CD14-positive monocyte (primary cell): Measurements from ENCODE around the gene GRXCR2. TPM values are rescaled to one million over a fixed set of nuclear protein-coding genes. Genes with fewer than 3 reads are reported as not detected.
A peak's percentile ranks its signal among the peaks of the same experiment; 100 is the strongest.

Experiments
- DNase-seq, 3 donors: peaks; one replicate each; pipeline ENCODE4 v3.0.0-alpha.2; 2011 to 2022
- H2AFZ ChIP-seq: 2 replicates; pipeline ENCODE4 v1.6.0; 2012; ENCODE audit warnings: mild to moderate bottlenecking, low read depth, low read length, inconsistent platforms; ENCODE audit not compliant: insufficient read depth, poor library complexity, severe bottlenecking
- H3K27ac ChIP-seq, 2 donors: 1 replicate in 1 of 2; 2 replicates in 1 of 2; pipeline ENCODE4 v1.5.1; 2012 to 2013; ENCODE audit warnings: low read length in 2 of 2, control low read depth in 1 of 2, inconsistent platforms in 1 of 2, low read depth in 1 of 2, mild to moderate bottlenecking in 1 of 2
- H3K27me3 ChIP-seq, 2 donors: one replicate each; pipeline versions ENCODE4 v1.6.0 to v1.6.1; 2011 to 2013; ENCODE audit warnings: low read length in 2 of 2; ENCODE audit not compliant: control insufficient read depth in 2 of 2, insufficient read depth in 2 of 2
- H3K36me3 ChIP-seq, 2 donors: replicated peaks in 1 of 2; 1 replicate in 1 of 2; 2 replicates in 1 of 2; pipeline versions ENCODE4 v1.5.1 to v1.6.1; 2012 to 2013; ENCODE audit warnings: low read length in 2 of 2, control low read depth in 1 of 2, inconsistent platforms in 1 of 2, mild to moderate bottlenecking in 1 of 2; ENCODE audit not compliant: insufficient read depth in 2 of 2, control insufficient read depth in 1 of 2
- H3K4me1 ChIP-seq, 2 donors: 1 replicate in 1 of 2; 2 replicates in 1 of 2; pipeline versions ENCODE4 v1.5.1 to v1.6.1; 2012 to 2013; ENCODE audit warnings: low read length in 2 of 2, control low read depth in 1 of 2, inconsistent platforms in 1 of 2, mild to moderate bottlenecking in 1 of 2, moderate library complexity in 1 of 2; ENCODE audit not compliant: insufficient read depth in 2 of 2, control insufficient read depth in 1 of 2
- H3K4me2 ChIP-seq: replicated peaks from 2 replicates; pipeline ENCODE3; 2012; ENCODE audit warnings: low read length, moderate library complexity, mild to moderate bottlenecking; ENCODE audit not compliant: poor library complexity, severe bottlenecking; ENCODE audit errors: extremely low read depth
- H3K4me3 ChIP-seq, 3 experiments: fragments of 200-600 bp in 1 of 3; sonication (generic) in 1 of 3; replicated peaks in 1 of 3; 1 replicate in 2 of 3; 2 replicates in 1 of 3; pipeline ENCODE4 v1.5.1; 2011 to 2013; ENCODE audit warnings: low read length in 3 of 3, mild to moderate bottlenecking in 3 of 3, control low read depth in 2 of 3, low read depth in 2 of 3, inconsistent platforms in 1 of 3, moderate library complexity in 1 of 3
- H3K79me2 ChIP-seq: 2 replicates; pipeline ENCODE4 v1.6.0; 2012; ENCODE audit warnings: mild to moderate bottlenecking, control low read depth, inconsistent platforms, low read length, moderate library complexity; ENCODE audit not compliant: insufficient read depth
- H3K9ac ChIP-seq: 2 replicates; pipeline ENCODE4 v1.6.0; 2017; ENCODE audit warnings: low read length, mild to moderate bottlenecking; ENCODE audit not compliant: insufficient read depth, poor library complexity, severe bottlenecking
- H3K9me3 ChIP-seq, 2 donors: replicated peaks in 1 of 2; 1 replicate in 1 of 2; 2 replicates in 1 of 2; pipeline versions ENCODE4 v1.5.1 to v1.6.1; 2012 to 2013; ENCODE audit warnings: low read length in 2 of 2, control low read depth in 1 of 2; ENCODE audit not compliant: control insufficient read depth in 1 of 2, insufficient read depth in 1 of 2
- H4K20me1 ChIP-seq: 2 replicates; pipeline ENCODE4 v1.6.0; 2012; ENCODE audit warnings: mild to moderate bottlenecking, low read length, control low read depth, moderate library complexity; ENCODE audit not compliant: insufficient read depth
- H3K27ac Mint-ChIP-seq, 7 donors: one replicate each; pipeline ENCODE4 v1.8.0; 2020; ENCODE audit warnings: mild to moderate bottlenecking in 7 of 7, mixed read lengths in 7 of 7, moderate library complexity in 6 of 7, inconsistent platforms in 2 of 7
- H3K27me3 Mint-ChIP-seq, 3 donors: one replicate each; pipeline ENCODE4 v1.8.0; 2021 to 2022; ENCODE audit warnings: low read depth in 3 of 3, mild to moderate bottlenecking in 3 of 3, mixed read lengths in 3 of 3, moderate library complexity in 3 of 3, inconsistent platforms in 1 of 3
- H3K36me3 Mint-ChIP-seq, 2 donors: one replicate each; pipeline ENCODE4 v1.8.0; 2020; ENCODE audit warnings: mixed read lengths in 2 of 2, inconsistent platforms in 1 of 2, mild to moderate bottlenecking in 1 of 2
- H3K4me1 Mint-ChIP-seq: one replicate; pipeline ENCODE4 v1.8.0; 2020; ENCODE audit warnings: mild to moderate bottlenecking, mixed read lengths
- H3K4me3 Mint-ChIP-seq, 2 donors: one replicate each; pipeline ENCODE4 v1.8.0; 2020; ENCODE audit warnings: mild to moderate bottlenecking in 2 of 2, mixed read lengths in 2 of 2, moderate library complexity in 1 of 2
- H3K9me3 Mint-ChIP-seq, 7 donors: one replicate each; pipeline ENCODE4 v1.8.0; 2020 to 2022; ENCODE audit warnings: mixed read lengths in 7 of 7, mild to moderate bottlenecking in 6 of 7, moderate library complexity in 6 of 7, inconsistent platforms in 2 of 7
- CTCF ChIP-seq: fragments of 200-600 bp; IDR thresholded peaks from one replicate; pipeline ENCODE4 v1.8.0; 2022; ENCODE audit warnings: antibody characterized with exemption, mild to moderate bottlenecking
- WGBS: methylation state at CpG from one replicate; pipeline ENCODE4 v1.1.5; 2013; ENCODE audit warnings: missing lambda C conversion rate; ENCODE audit not compliant: insufficient coverage; 5-methylcytosine and 5-hydroxymethylcytosine counted together
- intact Hi-C, 2 donors: fragments of 100-400 bp; cut with micrococcal nuclease; formaldehyde crosslinking; loops; one replicate each; pipeline versions ENCODE4 v1.15.0 to v1.15.1; 2023
- polyA plus RNA-seq, 3 donors: library from polyadenylated mRNA; depleted of rRNA in 1 of 3; unstranded in 2 of 3; stranded (reverse) in 1 of 3; fragments of 300-500 nt in 2 of 3; fragments of >200 nt in 1 of 3; fragmentation: Illumina TruSeq in 2 of 3; gene quantifications; 1 replicate in 2 of 3; 2 replicates in 1 of 3; pipeline ENCODE4 v1.2.3, GENCODE V29; 2012 to 2021

Gene GRXCR2
- polyA plus RNA-seq, 3 donors = not detected

GRCh38 chr5:145913701-145914100, 40.9 kb upstream of the GRXCR2 start:
- Histone ChIP-seq H3K27ac (no peak overlapping the region), H3K4me1 (no peaks in the 10 kb centered on the region), H3K36me3 (no peaks in the 10 kb centered on the region), H3K27me3 (no peaks in the 10 kb centered on the region), H3K4me3 (no peak overlapping the region), H3K9ac (no peak overlapping the region), H4K20me1 (no peaks in the 10 kb centered on the region), H3K9me3 (no peaks in the 10 kb centered on the region), H2AFZ (no peak overlapping the region), H3K4me2 (no peak overlapping the region), H3K79me2 (no peaks in the 10 kb centered on the region)
- no peak for DNase-seq
- no peak for TF ChIP-seq CTCF
- WGBS = 100% methylated on average over 2 of the region's 7 CpGs
- Mint-ChIP-seq H3K27ac (no peak overlapping the region), H3K9me3 (no peaks in the 10 kb centered on the region), H3K36me3 (no peaks in the 10 kb centered on the region), H3K4me3 (no peak overlapping the region), H3K4me1 (no peaks in the 10 kb centered on the region), H3K27me3 (peaks cover 0 to 8% (median 1%) of the 10 kb centered on the region in 3 donors)
- intact Hi-C loops = no loop called here

- no peaks in the 10 kb centered on the region for H3K36me3 Mint-ChIP-seq
- H3K9ac ChIP-seq = no peak overlapping the region
- no peaks in the 10 kb centered on the region for H3K9me3 ChIP-seq
- H3K27me3 ChIP-seq = no peaks in the 10 kb centered on the region
- no peaks in the 10 kb centered on the region for H4K20me1 ChIP-seq
- H3K4me1 ChIP-seq = no peaks in the 10 kb centered on the region
- peaks cover 0 to 10% (median 0%) of the 10 kb centered on the region in 3 donors for H3K27me3 Mint-ChIP-seq
- H3K4me3 Mint-ChIP-seq = no peak overlapping the region
- peak overlapping the region in 1 of 7 donors; percentile 35 for H3K27ac Mint-ChIP-seq
- H2AFZ ChIP-seq = no peak overlapping the region
- no peak for TF ChIP-seq CTCF
- H3K36me3 ChIP-seq = no peaks in the 10 kb centered on the region
- no peak overlapping the region for H3K4me2 ChIP-seq
- no peak for DNase-seq
- WGBS = 88% methylated on average over 3 of the region's 5 CpGs
- H3K4me3 ChIP-seq = no peak overlapping the region
- intact Hi-C loops = no loop called here
- no peaks in the 10 kb centered on the region for H3K79me2 ChIP-seq
- no peaks in the 10 kb centered on the region for H3K4me1 Mint-ChIP-seq
- H3K9me3 Mint-ChIP-seq = no peaks in the 10 kb centered on the region
- H3K27ac ChIP-seq = no peak overlapping the region
These were observed 39.8 kb upstream of the GRXCR2 start for GRCh38 chr5:145912594-145912993.
